Upper lobe of left lung (tissue), 4 donors: ENCODE results near the gene CBX6.

ENCODE experiments used
- POLR2A ChIP-seq, 4 donors: fragments of 450-650 bp; IDR thresholded peaks; one replicate each; pipeline ENCODE4 v1.5.1; 2016 to 2017; ENCODE audit warnings: antibody characterized with exemption in 4 of 4, mild to moderate bottlenecking in 2 of 4
- TF ChIP-seq, protein P1 (sequence below), 6 experiments: fragments of 450-650 bp in 4 of 6; fragments of 200-600 bp in 2 of 6; sonication (generic) in 2 of 6; IDR thresholded peaks; one replicate each; pipeline ENCODE4 v1.5.1; 2016 to 2019; ENCODE audit warnings: antibody characterized with exemption in 6 of 6

DNA sequence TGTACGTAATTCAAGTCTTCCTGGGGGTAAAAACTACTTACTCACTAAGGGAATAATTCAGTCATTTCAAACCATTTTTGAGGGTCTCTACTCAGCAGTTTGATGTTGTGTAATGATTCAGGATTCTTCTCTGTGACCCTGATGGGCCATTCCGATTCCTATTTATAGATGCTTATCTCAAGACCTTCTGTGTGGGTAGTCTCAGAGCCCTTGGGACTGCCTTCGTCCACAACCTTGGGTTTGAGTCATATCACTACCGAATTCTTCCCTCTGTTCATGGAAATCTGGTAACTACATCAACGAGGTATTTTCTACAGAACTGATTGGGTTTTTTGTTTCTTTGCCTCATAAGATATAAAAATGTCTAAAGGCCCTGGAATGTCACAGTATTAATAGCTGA lies 14.3 kb upstream of the CBX6 start:
- TF ChIP-seq, protein P1, sequence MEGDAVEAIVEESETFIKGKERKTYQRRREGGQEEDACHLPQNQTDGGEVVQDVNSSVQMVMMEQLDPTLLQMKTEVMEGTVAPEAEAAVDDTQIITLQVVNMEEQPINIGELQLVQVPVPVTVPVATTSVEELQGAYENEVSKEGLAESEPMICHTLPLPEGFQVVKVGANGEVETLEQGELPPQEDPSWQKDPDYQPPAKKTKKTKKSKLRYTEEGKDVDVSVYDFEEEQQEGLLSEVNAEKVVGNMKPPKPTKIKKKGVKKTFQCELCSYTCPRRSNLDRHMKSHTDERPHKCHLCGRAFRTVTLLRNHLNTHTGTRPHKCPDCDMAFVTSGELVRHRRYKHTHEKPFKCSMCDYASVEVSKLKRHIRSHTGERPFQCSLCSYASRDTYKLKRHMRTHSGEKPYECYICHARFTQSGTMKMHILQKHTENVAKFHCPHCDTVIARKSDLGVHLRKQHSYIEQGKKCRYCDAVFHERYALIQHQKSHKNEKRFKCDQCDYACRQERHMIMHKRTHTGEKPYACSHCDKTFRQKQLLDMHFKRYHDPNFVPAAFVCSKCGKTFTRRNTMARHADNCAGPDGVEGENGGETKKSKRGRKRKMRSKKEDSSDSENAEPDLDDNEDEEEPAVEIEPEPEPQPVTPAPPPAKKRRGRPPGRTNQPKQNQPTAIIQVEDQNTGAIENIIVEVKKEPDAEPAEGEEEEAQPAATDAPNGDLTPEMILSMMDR (IDR thresholded peaks at IDR 0.05): no peak
- TF ChIP-seq POLR2A (IDR thresholded peaks at IDR 0.05): no peak
